Large intestine (tissue), 3 donors: ENCODE data around the gene ATP2B2. TPM values are rescaled to one million over a fixed set of nuclear protein-coding genes. Genes with fewer than 3 reads are reported as not detected.

Experiments
- DNase-seq, 2 donors: peaks; one replicate each; pipeline versions ENCODE4 v3.0.0 to v3.0.0-alpha.2; 2013
- H3K27ac ChIP-seq: one replicate; pipeline ENCODE4 v1.5.1; 2013; ENCODE audit warnings: low read length
- H3K27me3 ChIP-seq: 2 replicates; pipeline ENCODE4 v1.6.1; 2013; ENCODE audit warnings: low read length; ENCODE audit not compliant: control insufficient read depth, insufficient read depth
- H3K36me3 ChIP-seq: 2 replicates; pipeline ENCODE4 v1.6.1; 2013; ENCODE audit warnings: low read length; ENCODE audit not compliant: control insufficient read depth, insufficient read depth
- H3K4me1 ChIP-seq: one replicate; pipeline ENCODE4 v1.6.1; 2013; ENCODE audit warnings: low read length; ENCODE audit not compliant: control insufficient read depth, insufficient read depth
- H3K4me3 ChIP-seq: one replicate; pipeline ENCODE4 v1.5.1; 2013; ENCODE audit warnings: low read length
- H3K9me3 ChIP-seq: one replicate; pipeline ENCODE4 v1.6.1; 2013; ENCODE audit warnings: mild to moderate bottlenecking, low read depth, low read length, moderate library complexity; ENCODE audit not compliant: control insufficient read depth
- WGBS: methylation state at CpG from one replicate; pipeline ENCODE4 v1.1.5; 2013; ENCODE audit warnings: low lambda C conversion rate; ENCODE audit not compliant: insufficient coverage; 5-methylcytosine and 5-hydroxymethylcytosine counted together
- polyA plus RNA-seq: library from polyadenylated mRNA; unstranded; fragments of 120-200 nt; gene quantifications from one replicate; pipeline ENCODE4 v1.2.1, GENCODE V29; 2013

Gene ATP2B2
- polyA plus RNA-seq, 1 donor: 1.5 TPM

DNA sequence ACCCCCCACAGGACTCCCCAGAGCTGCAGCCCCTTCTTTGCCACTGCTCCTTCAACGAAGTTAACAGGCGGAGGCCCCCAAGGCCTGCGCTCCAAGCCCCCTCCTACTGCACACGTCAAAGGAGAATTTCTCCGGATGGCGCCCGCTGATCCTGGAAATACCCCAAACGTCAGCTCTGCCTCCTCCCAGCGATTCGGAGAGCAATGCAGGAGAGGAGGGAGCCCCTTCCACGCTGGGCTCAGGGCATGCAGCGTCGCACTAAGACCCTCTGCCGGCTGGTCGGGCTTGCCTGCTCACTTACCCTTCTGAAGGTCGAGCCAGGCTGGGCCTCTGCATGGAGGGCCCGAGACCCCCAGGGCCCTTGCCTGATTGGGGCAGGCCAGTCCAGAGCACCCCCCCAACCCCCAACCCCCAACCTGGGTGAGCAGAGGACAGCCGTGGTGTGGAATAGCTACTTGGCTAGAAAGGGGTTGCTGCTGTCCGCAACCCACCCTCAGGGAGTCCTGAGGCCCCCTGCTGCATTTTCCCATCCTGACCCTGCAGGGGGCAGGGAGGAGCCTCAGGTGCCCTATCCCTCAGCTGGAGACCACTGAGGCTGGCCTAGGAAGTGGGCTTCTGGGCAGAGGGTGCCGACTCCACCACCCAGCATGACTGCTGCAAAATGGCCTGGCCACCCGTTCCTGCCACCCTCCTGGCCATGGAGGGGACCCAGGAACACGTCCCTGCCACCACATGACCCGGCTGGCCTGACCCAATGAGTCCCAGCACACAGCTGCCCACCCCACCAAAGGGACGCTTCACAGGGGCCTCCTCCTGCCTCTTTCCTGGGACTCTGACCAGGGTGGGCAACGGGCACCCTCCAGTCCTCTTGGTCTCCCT, 976 bp downstream of the ATP2B2 start:
- H3K9me3 ChIP-seq: no peaks in the 10 kb centered on the region
- H3K27ac ChIP-seq: no peak overlapping the region
- H3K4me3 ChIP-seq: no peak overlapping the region
- H3K36me3 ChIP-seq: no peaks in the 10 kb centered on the region
- peaks cover 59% of the 10 kb centered on the region for H3K27me3 ChIP-seq
- WGBS: no CpG with 5 or more reads among the region's 25 CpGs
- no peaks in the 10 kb centered on the region for H3K4me1 ChIP-seq
- DNase-seq: no peak

DNA sequence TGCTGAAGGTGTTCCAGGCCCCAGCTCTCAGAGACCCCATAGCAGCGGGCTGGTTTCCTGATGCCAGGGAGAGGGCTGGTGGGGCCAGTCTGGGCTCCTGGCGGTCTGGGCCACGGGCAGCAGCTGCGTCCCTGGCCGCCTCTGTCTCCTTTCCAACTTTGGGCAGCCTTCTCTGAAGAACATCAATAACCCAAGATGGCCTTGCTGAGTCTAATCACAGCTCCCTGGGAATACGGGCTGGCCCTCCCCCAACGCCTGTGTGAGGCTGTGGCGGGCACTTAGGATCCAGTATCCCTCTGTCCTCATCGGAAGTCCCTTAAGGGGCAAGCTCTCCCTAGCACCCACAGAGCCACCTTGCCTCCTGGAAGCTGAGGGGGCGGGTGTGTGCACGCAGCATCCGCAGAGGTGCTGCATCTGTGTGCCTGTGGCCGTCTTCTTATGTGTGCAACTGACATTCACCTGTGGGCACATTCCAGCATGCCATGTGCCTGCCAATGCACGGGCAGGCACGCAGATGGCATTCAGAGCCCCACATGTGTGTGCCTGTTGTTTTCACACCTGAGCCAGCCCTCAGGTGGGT, 2.1 kb downstream of the ATP2B2 start:
- DNase-seq: no peak
- Histone ChIP-seq H3K27ac (no peak overlapping the region), H3K36me3 (no peaks in the 10 kb centered on the region), H3K4me1 (no peaks in the 10 kb centered on the region), H3K9me3 (no peaks in the 10 kb centered on the region), H3K27me3 (peaks cover 56% of the 10 kb centered on the region), H3K4me3 (no peak overlapping the region)
- no CpG with 5 or more reads among the region's 15 CpGs for WGBS

DNA sequence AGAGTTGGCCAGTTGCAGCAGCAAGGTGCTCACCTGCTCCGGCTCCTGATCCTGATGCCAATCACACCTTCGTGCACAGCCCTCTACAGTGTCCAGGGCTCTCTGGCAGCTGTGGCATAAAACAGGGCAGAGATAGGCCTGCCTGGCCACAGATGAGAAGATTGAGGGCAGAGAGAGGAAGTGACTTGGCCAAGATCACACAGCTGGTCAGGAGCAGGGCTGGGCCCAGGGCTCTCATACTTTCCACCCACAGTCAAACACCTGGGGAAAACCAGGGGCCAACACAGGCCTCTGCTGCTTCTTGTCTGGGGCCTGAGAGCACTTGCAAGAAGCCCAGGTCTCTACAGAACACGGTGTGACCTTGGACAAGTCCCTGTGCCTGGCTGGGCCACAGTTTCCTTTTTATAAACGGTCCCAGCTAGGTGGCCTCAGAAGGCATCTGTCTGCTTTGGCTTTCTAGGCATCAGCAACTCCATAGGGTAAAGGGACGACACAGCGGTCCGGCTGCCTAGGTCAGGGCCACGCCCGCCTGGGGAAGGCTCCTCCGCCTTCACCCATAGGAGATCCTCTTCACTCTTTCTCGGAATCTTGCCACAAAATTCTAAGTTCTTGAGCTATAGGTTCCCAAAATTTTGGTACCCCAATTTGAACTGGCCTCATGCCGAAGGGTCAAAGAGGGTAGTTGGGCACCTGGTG, 3.1 kb downstream of the ATP2B2 start:
- no peaks in the 10 kb centered on the region for H3K36me3 ChIP-seq
- no peaks in the 10 kb centered on the region for H3K9me3 ChIP-seq
- 75% methylated on average over 4 of the region's 12 CpGs for WGBS
- no peaks in the 10 kb centered on the region for H3K4me1 ChIP-seq
- no peak overlapping the region for H3K27ac ChIP-seq
- H3K27me3 ChIP-seq: peaks cover 58% of the 10 kb centered on the region
- no peak for DNase-seq
- no peak overlapping the region for H3K4me3 ChIP-seq

GRCh38 chr3:10501664-10502052, 3.7 kb downstream of the ATP2B2 start:
- WGBS: no CpG with 5 or more reads among the region's 3 CpGs
- Histone ChIP-seq H3K9me3 (no peaks in the 10 kb centered on the region), H3K4me1 (no peaks in the 10 kb centered on the region), H3K27me3 (peaks cover 52% of the 10 kb centered on the region), H3K27ac (no peak overlapping the region), H3K36me3 (no peaks in the 10 kb centered on the region), H3K4me3 (no peak overlapping the region)
- DNase-seq: no peak

DNA sequence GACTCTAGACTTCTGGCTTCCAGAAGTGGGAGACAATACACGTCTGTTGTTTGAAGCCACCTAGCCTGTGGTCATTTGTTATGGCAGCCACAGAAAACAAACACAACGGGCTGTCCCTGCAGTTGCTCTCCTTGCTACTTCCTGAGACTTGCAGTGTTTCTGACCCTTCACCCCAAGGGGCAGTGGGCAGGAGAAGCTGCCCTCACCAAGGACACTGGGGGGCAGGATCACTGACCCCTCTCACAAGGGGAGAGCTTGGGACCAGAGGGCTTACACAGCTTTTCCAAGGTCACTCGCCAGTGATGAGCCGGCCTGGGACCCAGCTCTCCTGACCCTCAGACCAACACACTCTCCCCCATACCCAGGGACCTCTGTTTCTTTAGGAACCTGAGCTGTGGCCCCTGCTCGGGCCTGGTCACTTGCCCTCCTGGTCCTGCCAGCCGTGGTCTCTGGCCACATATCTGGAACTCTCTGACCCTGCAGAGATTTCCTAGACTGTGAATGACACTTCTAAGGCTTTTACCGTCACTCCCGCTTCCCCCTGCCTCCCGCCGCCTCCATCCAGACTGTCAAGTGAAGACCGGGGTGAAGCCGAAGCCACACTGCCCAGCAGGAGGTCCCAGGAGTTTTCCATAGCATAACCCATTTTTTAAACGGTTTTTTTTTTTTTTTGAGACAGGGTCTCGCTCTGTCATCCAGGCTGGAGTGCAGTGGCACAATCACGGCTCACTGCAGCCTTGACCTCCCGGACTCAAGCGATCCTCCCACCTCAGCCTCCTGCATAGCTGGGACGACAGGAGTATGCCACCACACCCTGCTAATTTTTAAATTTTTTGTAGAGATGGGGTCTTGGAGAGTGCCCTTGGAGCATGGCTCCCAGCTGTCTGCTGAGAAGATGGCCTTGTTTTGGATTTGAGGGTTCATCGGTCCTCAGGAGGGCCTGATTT, 4.4 kb downstream of the ATP2B2 start:
- Histone ChIP-seq H3K4me3 (no peak overlapping the region), H3K4me1 (no peaks in the 10 kb centered on the region), H3K27me3 (peaks cover 45% of the 10 kb centered on the region), H3K27ac (no peak overlapping the region), H3K9me3 (no peaks in the 10 kb centered on the region), H3K36me3 (no peaks in the 10 kb centered on the region)
- 63% methylated on average over 4 of the region's 19 CpGs for WGBS
- no peak for DNase-seq

- WGBS: no CpG with 5 or more reads among the region's 11 CpGs
These were observed 7.1 kb downstream of the ATP2B2 start for GRCh38 chr3:10498271-10498670.

GRCh38 chr3:10497439-10497838, 7.9 kb downstream of the ATP2B2 start:
- Histone ChIP-seq H3K9me3 (no peaks in the 10 kb centered on the region), H3K36me3 (no peaks in the 10 kb centered on the region), H3K4me3 (no peak overlapping the region), H3K4me1 (no peaks in the 10 kb centered on the region), H3K27me3 (peaks cover 16% of the 10 kb centered on the region), H3K27ac (no peak overlapping the region)
- no CpG with 5 or more reads among the region's 4 CpGs for WGBS
- no peak for DNase-seq

More at GRCh38 chr3:10498271-10498670, 7.1 kb downstream of the ATP2B2 start:
- no peak for DNase-seq
- no peak overlapping the region for H3K4me3 ChIP-seq
- H3K27me3 ChIP-seq: peaks cover 25% of the 10 kb centered on the region
- no peak overlapping the region for H3K27ac ChIP-seq
- no peaks in the 10 kb centered on the region for H3K4me1 ChIP-seq
- no peaks in the 10 kb centered on the region for H3K36me3 ChIP-seq
- H3K9me3 ChIP-seq: no peaks in the 10 kb centered on the region

DNA sequence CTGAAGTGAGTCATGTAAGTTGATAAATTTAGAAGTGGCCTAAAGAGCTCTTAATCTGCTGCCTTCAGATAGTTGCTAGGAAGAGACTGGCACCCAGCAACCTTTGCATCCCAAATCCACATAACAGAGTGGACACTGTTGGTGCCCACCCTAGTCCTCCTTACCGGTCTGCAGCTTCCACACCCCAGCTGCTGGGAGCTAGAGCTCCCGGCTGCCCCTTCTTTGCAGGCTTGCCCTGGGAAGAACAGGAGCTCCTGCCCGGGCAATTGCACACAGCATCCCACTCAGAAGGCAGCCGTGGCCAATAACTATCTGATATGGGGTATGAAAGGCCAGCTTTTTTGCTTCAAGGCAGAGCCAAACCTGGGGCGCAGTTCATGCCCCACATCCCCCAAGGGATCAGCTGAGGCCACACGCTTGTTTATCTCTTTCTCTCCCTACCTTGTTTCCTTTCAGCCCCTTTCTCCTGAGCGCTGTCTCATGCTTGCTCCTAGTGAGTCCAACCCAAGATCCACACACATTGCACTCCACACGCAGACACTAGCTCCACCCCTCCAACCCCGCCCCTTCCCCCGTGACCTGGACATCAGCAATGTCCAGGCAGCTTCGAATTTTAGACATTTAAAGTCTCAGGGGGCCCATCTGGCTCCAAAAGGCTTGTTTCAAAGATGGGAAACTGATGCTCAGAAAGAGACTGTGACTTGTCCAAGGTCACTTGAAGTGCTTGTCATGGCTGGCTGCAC, 9.1 kb downstream of the ATP2B2 start:
- DNase-seq: no peak
- no peaks in the 10 kb centered on the region for H3K36me3 ChIP-seq
- H3K27me3 ChIP-seq: peaks cover 13% of the 10 kb centered on the region
- H3K4me1 ChIP-seq: no peaks in the 10 kb centered on the region
- no peak overlapping the region for H3K27ac ChIP-seq
- no CpG with 5 or more reads among the region's 11 CpGs for whole genome bisulfite sequencing
- no peaks in the 10 kb centered on the region for H3K9me3 ChIP-seq
- H3K4me3 ChIP-seq: no peak overlapping the region

- no peak for DNase-seq
- no CpG with 5 or more reads among the region's 5 CpGs for WGBS
- Histone ChIP-seq H3K4me3 (no peak overlapping the region), H3K9me3 (no peaks in the 10 kb centered on the region), H3K4me1 (no peaks in the 10 kb centered on the region), H3K36me3 (no peaks in the 10 kb centered on the region), H3K27me3 (peaks cover 10% of the 10 kb centered on the region), H3K27ac (no peak overlapping the region)
These were observed 9.8 kb downstream of the ATP2B2 start for GRCh38 chr3:10495614-10496013.
